Measurements from ENCODE around the gene MORN5.

MORN5 gene

DNA sequence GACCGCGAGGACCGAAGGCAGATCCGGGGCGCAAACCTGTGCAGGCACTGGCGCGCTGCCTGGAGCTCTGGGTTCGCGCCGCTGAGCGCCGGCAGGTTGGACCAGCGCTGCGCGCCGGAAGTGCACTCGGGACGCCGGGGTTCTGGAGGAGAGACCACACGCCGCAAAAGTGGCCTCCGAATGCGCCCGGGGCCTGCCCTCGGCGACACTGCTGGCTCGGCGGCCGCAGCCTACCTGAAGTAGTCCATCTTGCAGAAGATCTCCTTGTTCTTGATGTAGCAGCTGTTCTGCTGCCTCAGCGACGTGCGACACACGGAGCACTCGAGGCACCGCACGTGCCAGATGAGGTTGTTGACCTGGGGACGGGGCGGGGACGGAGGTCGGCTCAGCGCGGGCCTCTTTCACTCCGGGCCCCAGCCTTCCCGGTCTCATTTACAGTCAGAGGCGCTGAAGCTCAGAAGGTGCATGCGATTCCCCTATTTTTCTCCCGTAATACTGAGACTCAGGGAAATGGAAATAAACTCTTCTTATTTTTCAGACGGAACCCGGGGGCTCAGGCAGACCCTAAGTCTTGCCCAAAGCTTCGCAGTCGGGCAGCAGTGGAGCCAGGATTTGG lies 66.5 kb downstream of the MORN5 start:
- H3K27me3 ChIP-seq (ENCODE audit: control insufficient read depth, insufficient read depth, low read length) = peaks cover 49% of the 10 kb centered on the region
- H3K27ac ChIP-seq (ENCODE audit: low read depth, low read length) = no peak overlapping the region
- H3K9ac ChIP-seq (ENCODE audit: low read length) = no peak overlapping the region
- no peaks in the 10 kb centered on the region for H3K4me1 ChIP-seq (ENCODE audit: control insufficient read depth, insufficient read depth, low read length)
- peak overlapping the region; percentile 39 for H3K4me3 ChIP-seq (ENCODE audit: low read length)
- H3K36me3 ChIP-seq (ENCODE audit: control insufficient read depth, insufficient read depth, low read length) = no peaks in the 10 kb centered on the region

DNA sequence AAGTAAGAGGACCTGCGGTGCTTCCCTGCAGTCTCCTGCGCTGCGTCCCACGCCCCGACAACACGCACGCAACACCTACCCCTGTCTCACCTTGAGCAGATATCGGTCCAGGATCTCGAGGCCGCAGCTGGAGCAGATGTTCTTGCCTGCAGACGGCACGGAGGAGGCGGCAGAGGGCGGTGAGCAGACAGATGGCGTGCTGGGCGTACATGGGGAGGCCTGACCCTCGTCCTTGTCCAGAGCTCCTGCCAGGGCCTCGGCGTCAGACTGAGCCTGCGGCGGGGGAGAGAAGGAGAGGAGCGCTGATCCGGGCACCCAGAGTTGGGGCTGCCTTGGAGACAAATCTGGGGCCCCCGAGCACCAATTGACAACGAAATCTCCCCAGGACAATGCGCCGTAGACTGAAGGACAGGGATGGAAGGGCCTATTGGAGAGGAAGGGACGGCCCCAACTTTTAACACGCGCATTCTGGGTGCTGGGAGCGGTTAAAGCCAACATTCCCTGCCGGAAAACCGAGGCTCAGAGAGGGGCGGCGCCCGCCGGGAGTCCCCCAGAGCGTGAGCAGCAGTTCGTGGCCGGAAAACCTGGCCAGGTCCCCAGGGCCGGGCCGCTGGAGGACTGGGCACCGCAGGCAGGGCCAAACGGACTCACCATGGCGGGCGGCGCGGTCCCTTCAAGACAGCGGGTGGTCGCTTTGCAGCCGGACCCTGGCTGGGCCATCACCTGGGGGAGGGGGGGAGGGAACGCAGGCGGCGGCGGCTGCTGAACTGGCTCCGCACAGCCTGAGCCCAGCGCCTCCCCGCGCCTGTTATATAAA lies 67.3 kb downstream of the MORN5 start:
- Histone ChIP-seq H3K27me3 (ENCODE audit: control insufficient read depth, insufficient read depth, low read length) (peaks cover 43% of the 10 kb centered on the region), H3K36me3 (ENCODE audit: control insufficient read depth, insufficient read depth, low read length) (no peaks in the 10 kb centered on the region), H3K4me1 (ENCODE audit: control insufficient read depth, insufficient read depth, low read length) (no peaks in the 10 kb centered on the region), H3K4me3 (ENCODE audit: low read length) (no peak overlapping the region), H3K9ac (ENCODE audit: low read length) (no peak overlapping the region), H3K27ac (ENCODE audit: low read depth, low read length) (no peak overlapping the region)

DNA sequence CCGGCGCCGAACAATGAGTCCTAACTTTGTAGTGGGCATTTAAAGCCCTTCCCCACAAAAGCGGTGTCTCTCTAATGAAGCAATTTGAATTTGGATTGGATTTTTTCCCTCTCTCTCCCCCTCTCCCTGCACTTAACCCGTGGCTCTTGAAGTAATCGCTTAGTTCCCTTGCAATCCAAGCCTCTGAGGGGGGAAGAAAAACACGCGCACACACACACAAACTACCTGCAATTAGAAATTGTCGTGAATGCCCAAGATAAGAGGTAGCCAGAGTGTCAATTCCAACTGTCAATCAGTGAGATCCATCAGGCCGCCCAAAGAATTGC lies 67.8 kb downstream of the MORN5 start:
- Histone ChIP-seq H3K9ac (ENCODE audit: low read length) (no peak overlapping the region), H3K4me3 (ENCODE audit: low read length) (no peak overlapping the region), H3K27me3 (ENCODE audit: control insufficient read depth, insufficient read depth, low read length) (peaks cover 43% of the 10 kb centered on the region), H3K36me3 (ENCODE audit: control insufficient read depth, insufficient read depth, low read length) (no peaks in the 10 kb centered on the region), H3K4me1 (ENCODE audit: control insufficient read depth, insufficient read depth, low read length) (no peaks in the 10 kb centered on the region), H3K27ac (ENCODE audit: low read depth, low read length) (no peak overlapping the region)

DNA sequence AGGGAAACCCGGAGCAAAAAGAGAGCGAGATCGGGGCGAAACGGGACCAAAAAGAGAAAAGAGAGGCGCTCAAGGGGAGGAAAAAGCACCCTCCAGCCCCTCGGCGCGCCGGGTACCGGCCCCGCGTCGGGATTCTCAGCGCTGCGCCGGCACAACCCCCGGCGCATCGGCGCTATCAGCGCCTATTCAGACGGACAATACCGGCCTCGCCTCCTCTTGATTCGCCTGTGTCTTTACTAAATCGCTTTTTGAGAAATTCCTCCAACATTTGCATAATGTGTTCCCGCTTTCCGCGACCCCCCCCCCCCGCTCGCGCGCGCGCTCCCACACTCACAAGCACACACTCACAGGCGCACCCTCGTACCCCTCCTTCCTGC lies 68.5 kb downstream of the MORN5 start:
- Histone ChIP-seq H3K4me1 (ENCODE audit: control insufficient read depth, insufficient read depth, low read length) (no peaks in the 10 kb centered on the region), H3K4me3 (ENCODE audit: low read length) (peak overlapping the region; percentile 22), H3K27ac (ENCODE audit: low read depth, low read length) (no peak overlapping the region), H3K9ac (ENCODE audit: low read length) (no peak overlapping the region), H3K36me3 (ENCODE audit: control insufficient read depth, insufficient read depth, low read length) (no peaks in the 10 kb centered on the region), H3K27me3 (ENCODE audit: control insufficient read depth, insufficient read depth, low read length) (peaks cover 43% of the 10 kb centered on the region)

DNA sequence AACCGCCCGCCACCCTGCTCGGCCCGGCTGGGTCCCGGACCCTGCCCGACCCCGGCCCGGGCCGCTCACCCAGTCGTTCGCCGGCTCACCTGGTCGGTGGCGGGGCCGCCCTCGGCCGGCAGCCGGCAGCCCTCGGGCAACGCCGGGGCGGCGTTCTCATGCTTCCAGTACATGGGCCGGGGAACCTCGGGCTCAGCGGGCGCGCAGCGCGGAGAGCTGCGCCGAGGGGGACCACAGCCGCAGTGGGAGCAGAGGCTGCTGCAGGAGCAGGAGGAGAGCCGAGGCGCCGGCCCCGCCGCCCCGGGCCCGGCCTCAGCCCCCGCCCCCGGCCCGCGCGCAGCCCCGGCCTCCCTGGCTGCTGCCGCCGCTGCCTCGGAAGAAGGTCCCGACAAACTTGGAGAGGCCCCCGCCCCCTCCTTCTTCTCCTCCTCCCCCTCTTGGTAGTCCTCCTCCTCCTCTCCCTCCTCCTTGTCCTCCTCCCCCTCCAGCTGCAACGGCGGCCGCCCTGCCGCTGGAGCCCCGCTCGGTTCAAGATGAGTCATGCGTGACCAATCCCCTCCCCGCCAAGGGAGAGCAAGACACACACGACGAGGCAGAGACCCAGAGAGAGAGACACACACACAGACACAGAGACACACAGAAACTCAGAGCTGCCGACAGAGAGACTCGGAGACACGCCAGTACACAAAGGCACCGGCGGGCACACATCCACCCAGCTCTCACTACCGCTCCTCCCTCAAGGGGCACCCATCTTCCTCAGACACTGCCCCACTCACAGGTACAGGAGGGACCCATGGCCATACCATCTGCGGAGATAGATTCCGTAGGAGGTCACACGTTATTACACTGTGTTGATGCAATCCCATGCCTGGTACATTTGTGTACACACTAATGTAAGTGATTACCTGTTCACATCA lies 69.1 kb downstream of the MORN5 start, which contains the start of gene LHX6:
Gene LHX6, minus strand, starts transcription at position 390 of the 917 bp plus-strand sequence. Its CDS starts 217 bp downstream, at position 173.
- peak within 1 kb of the TSS; percentile 22 for H3K4me3 ChIP-seq (ENCODE audit: low read length)
- peaks cover 43% of the 10 kb centered on the region for H3K27me3 ChIP-seq (ENCODE audit: control insufficient read depth, insufficient read depth, low read length)
- no peak within 1 kb of the TSS for H3K9ac ChIP-seq (ENCODE audit: low read length)
- no peaks in the 10 kb centered on the region for H3K4me1 ChIP-seq (ENCODE audit: control insufficient read depth, insufficient read depth, low read length)
- H3K27ac ChIP-seq (ENCODE audit: low read depth, low read length) = no peak within 1 kb of the TSS
- no peaks in the 10 kb centered on the region for H3K36me3 ChIP-seq (ENCODE audit: control insufficient read depth, insufficient read depth, low read length)

DNA sequence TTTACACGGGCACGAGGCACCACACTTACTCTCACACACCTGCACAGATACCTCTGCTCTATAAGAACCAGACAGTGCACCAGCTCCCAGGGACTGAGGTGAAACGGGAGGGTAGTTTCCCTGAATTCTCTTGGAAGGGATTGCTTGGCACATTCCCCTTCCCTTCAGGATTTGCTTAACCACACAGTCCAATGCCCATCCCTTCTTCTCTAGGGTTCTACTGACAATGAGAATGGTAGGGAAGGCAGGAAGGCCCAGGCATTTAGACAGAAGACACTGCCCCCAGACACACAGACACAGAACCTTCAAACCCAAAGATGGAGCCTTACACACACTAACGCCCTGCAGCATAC lies 69.8 kb downstream of the MORN5 start:
- Histone ChIP-seq H3K4me3 (ENCODE audit: low read length) (no peak overlapping the region), H3K36me3 (ENCODE audit: control insufficient read depth, insufficient read depth, low read length) (no peaks in the 10 kb centered on the region), H3K27ac (ENCODE audit: low read depth, low read length) (no peak overlapping the region), H3K9ac (ENCODE audit: low read length) (no peak overlapping the region), H3K27me3 (ENCODE audit: control insufficient read depth, insufficient read depth, low read length) (peaks cover 40% of the 10 kb centered on the region), H3K4me1 (ENCODE audit: control insufficient read depth, insufficient read depth, low read length) (no peaks in the 10 kb centered on the region)

DNA sequence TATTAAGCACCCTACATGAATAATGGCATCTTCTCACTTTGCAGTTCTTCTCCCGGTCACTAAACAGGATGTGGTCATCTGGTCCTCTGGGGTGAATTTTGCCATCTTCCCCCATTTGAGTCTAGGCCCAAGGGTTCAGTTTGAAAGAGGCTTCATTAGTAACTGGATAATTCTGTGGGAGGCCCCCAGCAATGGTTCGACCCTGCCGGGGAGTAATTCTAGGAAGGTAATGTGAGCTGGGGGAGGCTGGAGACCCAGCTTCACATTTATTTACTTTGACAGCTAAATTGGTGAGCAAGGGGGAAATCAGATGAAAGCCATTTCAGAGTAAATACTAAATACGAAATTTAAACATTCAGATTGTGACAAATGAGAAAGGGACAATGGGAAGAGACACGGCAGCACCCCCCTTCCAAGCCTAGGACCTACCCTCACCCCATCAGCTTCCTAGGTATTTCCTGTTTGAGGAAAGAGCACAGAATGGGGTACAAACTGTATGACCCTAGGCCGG lies 73.1 kb downstream of the MORN5 start:
- Histone ChIP-seq H3K27ac (ENCODE audit: low read depth, low read length) (no peak overlapping the region), H3K36me3 (ENCODE audit: control insufficient read depth, insufficient read depth, low read length) (no peaks in the 10 kb centered on the region), H3K4me3 (ENCODE audit: low read length) (no peak overlapping the region), H3K27me3 (ENCODE audit: control insufficient read depth, insufficient read depth, low read length) (peaks cover 16% of the 10 kb centered on the region), H3K4me1 (ENCODE audit: control insufficient read depth, insufficient read depth, low read length) (no peaks in the 10 kb centered on the region), H3K9ac (ENCODE audit: low read length) (no peak overlapping the region)

DNA sequence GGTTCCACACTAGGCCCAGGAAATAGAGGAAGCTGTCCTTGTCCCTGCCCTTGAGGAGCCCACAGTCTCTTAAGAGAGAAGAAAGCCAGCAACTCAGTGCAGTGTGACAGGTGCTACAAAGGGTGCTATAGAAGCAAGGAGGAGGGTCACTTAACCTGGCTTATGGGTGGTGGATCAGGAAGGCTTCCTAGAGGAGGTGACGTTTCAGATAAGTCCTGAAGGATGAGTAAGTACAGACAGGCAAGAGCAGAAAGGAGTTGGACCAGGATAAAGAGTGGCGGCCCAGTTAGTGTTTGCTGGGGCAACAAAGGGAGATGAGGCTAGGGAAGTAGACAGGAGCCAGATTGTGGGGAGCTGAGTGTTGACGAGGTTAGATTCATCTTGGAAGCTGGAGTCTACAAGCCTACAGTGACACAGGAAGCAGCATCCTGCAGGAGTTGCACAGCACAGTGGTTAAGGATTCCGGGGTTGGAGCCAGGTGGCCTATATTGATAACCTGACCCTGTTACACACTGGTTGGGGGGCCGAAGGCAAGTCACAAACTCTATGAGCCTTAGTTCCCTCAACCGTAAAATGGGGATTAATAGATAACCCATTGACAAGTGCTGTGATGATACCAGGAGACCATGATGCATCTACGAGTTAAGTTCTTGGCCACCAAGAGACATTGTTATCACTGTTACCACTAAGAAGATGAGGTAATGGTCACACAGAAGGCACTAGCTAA lies 74.5 kb downstream of the MORN5 start:
- no peak overlapping the region for H3K4me3 ChIP-seq (ENCODE audit: low read length)
- H3K9ac ChIP-seq (ENCODE audit: low read length) = no peak overlapping the region
- H3K27ac ChIP-seq (ENCODE audit: low read depth, low read length) = no peak overlapping the region
- H3K36me3 ChIP-seq (ENCODE audit: control insufficient read depth, insufficient read depth, low read length) = no peaks in the 10 kb centered on the region
- no peaks in the 10 kb centered on the region for H3K4me1 ChIP-seq (ENCODE audit: control insufficient read depth, insufficient read depth, low read length)
- peaks cover 12% of the 10 kb centered on the region for H3K27me3 ChIP-seq (ENCODE audit: control insufficient read depth, insufficient read depth, low read length)

DNA sequence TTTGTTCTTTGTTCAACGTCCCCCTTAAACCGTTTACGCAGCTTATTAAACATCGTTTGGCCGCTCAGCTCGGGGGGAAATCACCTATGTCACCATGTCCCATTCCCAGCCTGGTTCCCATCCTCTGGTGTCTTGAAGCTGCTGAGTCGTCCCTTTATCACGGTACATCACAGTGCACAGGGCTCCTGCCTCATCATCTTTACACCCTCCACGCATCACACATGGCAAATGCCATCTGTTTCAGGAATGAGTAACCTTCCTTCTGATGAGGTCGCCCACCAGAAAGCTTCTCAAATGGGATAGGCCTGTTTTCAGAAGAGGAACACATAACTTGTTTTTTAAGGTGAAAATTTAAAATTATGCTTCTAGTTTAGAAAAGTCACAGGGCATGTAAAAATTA lies 77.0 kb downstream of the MORN5 start:
- Histone ChIP-seq H3K36me3 (ENCODE audit: control insufficient read depth, insufficient read depth, low read length) (peaks cover 4% of the 10 kb centered on the region), H3K4me3 (ENCODE audit: low read length) (no peak overlapping the region), H3K9ac (ENCODE audit: low read length) (no peak overlapping the region)

DNA sequence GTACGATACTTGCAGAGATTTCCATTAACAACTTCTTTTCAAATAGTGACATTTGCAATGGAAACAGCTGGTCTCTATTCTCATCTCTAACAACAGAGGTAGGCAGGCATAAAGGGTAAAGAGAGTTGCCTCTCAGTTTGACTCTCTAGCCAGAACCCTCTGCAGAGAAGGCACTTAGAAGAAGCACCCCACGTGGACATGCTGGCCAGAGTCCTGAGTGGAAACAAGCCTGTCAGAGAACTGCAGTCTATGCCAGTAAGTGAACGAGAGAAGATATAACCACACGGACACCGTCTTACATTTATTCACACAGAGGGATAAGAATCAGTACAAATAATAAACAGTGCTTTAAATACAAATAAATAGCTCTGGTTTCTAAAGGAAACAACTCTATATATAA lies 80.0 kb downstream of the MORN5 start:
- no peaks in the 10 kb centered on the region for H3K27me3 ChIP-seq (ENCODE audit: control insufficient read depth, insufficient read depth, low read length)

More for the DNA sequence above, 77.0 kb downstream of the MORN5 start:
- H3K27me3 ChIP-seq (ENCODE audit: control insufficient read depth, insufficient read depth, low read length) = no peaks in the 10 kb centered on the region
- no peaks in the 10 kb centered on the region for H3K4me1 ChIP-seq (ENCODE audit: control insufficient read depth, insufficient read depth, low read length)
- H3K27ac ChIP-seq (ENCODE audit: low read depth, low read length) = no peak overlapping the region

DNA sequence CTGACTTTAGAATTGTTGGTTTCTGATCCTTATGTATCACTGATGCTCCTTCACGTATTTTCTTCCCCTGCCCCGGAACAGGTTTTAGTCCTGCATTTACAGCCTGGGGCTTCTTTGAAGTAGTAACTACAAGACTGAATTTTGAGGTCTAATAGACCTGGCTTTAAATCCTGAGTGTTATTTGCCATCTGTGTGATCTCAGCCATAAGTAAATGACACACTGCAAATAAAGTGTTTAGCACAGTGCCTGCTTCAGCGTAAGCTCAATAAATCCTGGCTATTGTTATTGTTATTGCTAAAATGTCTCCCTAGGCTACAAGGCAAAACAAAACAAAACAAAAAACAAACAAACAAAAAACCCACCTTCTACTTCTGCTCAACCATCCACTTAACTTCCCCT lies 84.6 kb downstream of the MORN5 start:
- Histone ChIP-seq H3K27ac (ENCODE audit: low read depth, low read length) (no peak overlapping the region), H3K4me3 (ENCODE audit: low read length) (no peak overlapping the region), H3K4me1 (ENCODE audit: control insufficient read depth, insufficient read depth, low read length) (no peaks in the 10 kb centered on the region), H3K27me3 (ENCODE audit: control insufficient read depth, insufficient read depth, low read length) (no peaks in the 10 kb centered on the region), H3K36me3 (ENCODE audit: control insufficient read depth, insufficient read depth, low read length) (peaks cover 21% of the 10 kb centered on the region), H3K9ac (ENCODE audit: low read length) (no peak overlapping the region)

More for the DNA sequence above, 80.0 kb downstream of the MORN5 start:
- no peak overlapping the region for H3K4me3 ChIP-seq (ENCODE audit: low read length)
- no peak overlapping the region for H3K9ac ChIP-seq (ENCODE audit: low read length)
- H3K4me1 ChIP-seq (ENCODE audit: control insufficient read depth, insufficient read depth, low read length) = no peaks in the 10 kb centered on the region
- H3K27ac ChIP-seq (ENCODE audit: low read depth, low read length) = no peak overlapping the region
- H3K36me3 ChIP-seq (ENCODE audit: control insufficient read depth, insufficient read depth, low read length) = peaks cover 11% of the 10 kb centered on the region

DNA sequence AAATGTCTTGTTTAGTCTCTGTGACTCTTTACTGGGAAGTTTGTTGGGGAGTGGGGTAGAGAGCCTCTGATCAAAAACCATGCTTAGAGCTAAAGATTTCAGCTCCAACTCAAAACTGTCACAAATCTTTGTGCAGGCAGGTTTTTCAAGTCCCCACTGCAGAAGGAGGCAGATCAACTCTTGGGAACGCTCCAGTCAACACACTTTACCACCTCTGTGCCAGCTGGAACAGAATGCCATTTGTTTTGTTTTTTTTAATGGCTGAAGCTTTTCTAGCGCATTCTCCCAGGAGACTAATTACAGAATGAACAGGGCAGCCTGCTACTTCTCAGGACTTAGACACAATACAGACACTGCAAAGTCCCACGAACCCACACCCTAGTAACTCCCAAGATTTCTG lies 87.0 kb downstream of the MORN5 start:
- H3K36me3 ChIP-seq (ENCODE audit: control insufficient read depth, insufficient read depth, low read length) = peaks cover 25% of the 10 kb centered on the region
- no peak overlapping the region for H3K9ac ChIP-seq (ENCODE audit: low read length)
- H3K27me3 ChIP-seq (ENCODE audit: control insufficient read depth, insufficient read depth, low read length) = no peaks in the 10 kb centered on the region
- no peak overlapping the region for H3K27ac ChIP-seq (ENCODE audit: low read depth, low read length)
- no peak overlapping the region for H3K4me3 ChIP-seq (ENCODE audit: low read length)
- no peaks in the 10 kb centered on the region for H3K4me1 ChIP-seq (ENCODE audit: control insufficient read depth, insufficient read depth, low read length)

All from rectal smooth muscle tissue (tissue), 1 donor.